GM18861 (cell line): Measurements from ENCODE around the gene CNTLN.
"Not testable (repeated sequence)": the region's sequence is repeated elsewhere in the genome, so short reads cannot be mapped to it uniquely, and the experiment has no call there.

Experiments
- ATAC-seq: cut with Tn5 transposase; IDR thresholded peaks from one replicate; pipeline ENCODE4 v1.9.1; 2021; ENCODE audit not compliant: unreplicated experiment

The CNTLN gene

GRCh38 chr9:17134396-17135294 is at the start of gene CNTLN:
TSS of gene CNTLN (plus strand) at chr9:17135040. CDS start at chr9:17135066, 26 bp downstream.
- ATAC-seq: peak; percentile 61

- no peak for ATAC-seq
These were observed 46.3 kb upstream of the CNTLN start for GRCh38 chr9:17088566-17088965.

DNA sequence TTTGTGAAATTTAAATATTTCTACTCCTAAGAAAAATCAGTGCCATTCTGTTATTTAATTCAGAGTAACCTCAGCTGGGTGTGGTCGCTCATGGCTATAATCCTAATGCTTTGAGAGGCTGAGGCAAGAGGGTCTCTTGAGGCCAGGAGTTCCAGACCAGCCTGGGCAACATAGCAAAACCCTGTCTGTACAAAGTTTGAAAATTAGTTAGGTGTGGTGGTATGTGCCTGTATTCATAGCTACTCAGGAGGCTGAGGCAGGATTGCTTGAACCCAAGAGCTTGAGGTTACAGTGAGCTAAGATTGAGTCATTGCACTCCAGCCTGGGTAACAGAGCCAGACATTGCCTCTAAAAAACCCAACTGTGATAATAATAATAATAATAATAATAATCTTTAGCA is 44.8 kb upstream of the CNTLN start:
- no peak for ATAC-seq

DNA sequence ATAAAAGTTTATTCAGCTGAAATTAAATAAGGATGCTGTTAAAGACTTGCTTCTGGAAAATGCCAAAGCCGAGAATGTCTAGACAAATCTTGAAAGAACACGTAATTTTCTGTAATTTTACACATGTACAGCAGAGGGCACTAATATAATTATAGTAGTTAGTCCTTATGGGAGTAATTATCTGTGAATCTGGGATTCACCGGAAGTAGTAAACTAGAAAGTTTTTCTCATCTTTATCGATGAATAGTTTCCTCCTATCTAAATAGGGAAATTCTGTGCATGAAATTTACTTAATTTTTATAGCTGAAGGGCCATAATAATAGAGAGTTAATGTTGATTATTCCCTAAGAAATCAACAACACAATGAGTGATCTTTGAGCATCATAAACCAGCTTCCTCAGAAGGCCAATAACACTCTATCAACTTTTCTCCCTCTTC is 18.4 kb upstream of the CNTLN start:
- no peak for ATAC-seq

DNA sequence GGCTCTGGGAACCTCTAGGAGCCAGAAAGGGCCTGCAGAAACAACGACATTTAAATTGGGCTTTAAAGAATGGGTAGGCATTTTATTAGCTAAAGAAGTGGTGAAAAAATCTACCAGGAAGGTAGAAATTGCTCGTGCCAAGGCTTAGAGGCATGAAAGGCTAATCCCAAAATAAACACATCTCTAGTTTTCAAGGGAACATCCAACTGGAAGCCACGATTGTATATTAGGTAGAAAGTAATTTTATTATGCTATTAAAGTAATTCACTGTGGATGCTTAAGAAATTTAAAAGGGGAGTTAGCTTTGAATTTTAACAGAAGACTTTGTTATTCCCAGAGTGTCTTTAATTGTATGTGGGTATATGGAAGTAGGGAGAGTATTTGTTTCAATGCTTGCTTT is 17.5 kb upstream of the CNTLN start:
- no peak for ATAC-seq

DNA sequence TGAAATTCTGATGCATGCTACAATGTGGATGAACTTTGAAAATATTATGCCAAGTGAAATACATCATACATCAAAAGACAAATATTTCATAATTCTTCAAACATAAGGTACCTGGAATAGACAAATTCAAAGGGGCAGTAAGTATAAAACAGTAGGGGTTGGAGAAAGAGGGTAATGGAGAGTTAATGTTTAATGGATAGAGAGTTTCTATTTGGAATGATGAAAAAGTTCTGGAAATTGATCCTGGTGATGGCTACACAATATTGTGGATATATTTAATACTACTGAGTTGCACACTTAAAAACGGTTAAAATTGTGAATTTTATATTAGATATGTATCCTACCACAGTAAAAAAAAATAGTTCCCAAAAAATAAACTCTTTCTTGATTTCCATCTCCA is 14.6 kb upstream of the CNTLN start:
- ATAC-seq: no peak

DNA sequence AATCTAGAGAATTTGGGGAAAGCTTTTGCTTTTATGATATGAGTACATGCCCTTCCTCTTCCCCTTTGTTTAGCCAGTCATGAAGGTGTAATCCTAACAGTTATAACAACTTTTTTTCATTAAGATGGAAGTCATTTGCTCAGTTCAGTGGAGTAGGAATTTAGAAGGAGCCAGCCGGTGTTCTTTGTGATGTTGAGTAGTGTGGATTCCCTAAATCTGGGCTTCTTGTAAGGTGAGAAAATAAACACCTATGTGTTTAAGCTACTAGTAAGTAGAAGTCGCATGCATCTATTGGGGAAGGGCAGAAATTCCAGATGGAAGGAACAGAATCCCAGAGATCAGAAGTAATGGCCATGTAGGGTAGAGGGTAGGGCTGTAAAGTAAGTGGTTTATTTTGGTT is 13.6 kb upstream of the CNTLN start:
- no peak for ATAC-seq

- no peak for ATAC-seq
These were observed 4.5 kb upstream of the CNTLN start for GRCh38 chr9:17130291-17130690.

DNA sequence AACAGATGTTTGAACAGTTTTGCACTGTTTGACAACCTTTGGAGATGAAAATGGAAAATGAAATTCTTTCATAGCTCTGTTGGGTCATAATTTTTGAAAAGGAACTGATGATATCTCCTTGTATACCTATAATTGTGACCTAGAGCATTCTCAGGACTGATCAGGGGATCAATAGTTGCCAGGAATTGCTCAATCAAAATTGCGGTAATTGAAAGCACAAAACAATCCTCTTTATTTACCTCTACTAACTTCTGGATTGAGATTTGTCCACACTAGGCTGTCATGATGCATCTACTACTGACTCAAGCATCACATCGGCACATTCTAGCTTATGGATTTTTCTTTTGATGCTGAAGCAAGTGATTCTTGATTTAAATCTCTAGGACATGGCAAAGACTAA is 4.1 kb upstream of the CNTLN start:
- ATAC-seq: no peak

GRCh38 chr9:17131494-17131893 is 3.3 kb upstream of the CNTLN start:
- no peak for ATAC-seq

DNA sequence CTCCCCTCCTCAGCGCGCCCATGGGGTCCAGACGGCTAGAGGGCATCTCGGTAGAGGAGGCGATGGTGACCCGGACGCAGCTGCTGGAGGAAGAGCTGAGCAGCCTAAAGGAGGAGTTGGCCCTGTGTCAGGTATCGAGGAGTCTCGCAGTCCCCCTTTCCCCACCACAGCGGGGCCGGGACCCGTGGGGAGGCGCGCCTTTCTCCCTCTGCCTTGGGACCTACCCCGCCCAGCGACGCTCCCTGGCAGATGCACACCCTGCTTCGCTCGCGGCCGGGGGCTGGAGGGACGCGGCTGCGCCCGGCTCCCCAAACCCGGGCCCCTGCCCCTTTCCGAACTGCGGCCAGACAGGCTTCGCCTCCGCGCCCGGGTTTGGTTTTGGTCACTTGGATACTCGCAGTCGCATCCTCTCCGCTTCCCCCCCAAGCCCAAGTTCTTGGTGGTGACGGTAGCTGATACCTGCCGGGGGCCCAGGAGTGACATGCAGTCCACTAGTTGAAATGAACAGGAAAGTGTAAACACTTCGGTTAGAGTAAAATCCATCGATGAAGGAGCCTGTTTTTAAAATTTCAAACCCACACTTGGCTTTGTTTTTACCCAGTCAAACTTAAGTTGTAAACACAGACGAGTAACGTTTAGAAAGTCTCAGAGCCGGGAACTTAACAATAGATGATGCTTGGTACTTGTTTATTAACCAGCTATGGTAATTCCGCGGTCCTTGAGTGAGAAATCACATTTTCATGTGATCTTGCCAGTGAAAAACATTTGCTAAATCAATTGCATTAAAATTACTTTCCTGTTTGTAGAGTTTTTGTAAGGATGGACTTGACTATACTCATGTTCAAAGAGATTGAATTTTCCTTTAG is 688 bp downstream of the CNTLN start:
- peak; percentile 35 for ATAC-seq

DNA sequence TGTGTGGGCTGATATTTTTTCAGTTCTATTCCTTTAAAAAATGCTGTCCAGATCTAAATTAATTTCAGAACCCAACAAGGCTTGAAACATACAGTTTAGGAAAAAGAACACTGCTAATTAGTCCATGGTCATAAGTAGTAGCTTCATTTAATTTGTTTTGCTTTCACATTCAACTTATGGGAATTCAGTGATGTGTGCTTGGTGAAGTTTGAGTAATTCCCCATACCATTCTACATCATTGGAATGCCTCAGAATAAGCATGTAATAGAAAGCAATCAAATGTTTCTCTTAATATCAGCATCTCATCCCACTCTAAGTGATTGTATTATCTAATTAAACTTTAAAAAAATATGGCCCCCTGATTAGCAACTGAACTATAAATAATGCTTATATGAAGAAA is 2.7 kb downstream of the CNTLN start:
- ATAC-seq: no peak

DNA sequence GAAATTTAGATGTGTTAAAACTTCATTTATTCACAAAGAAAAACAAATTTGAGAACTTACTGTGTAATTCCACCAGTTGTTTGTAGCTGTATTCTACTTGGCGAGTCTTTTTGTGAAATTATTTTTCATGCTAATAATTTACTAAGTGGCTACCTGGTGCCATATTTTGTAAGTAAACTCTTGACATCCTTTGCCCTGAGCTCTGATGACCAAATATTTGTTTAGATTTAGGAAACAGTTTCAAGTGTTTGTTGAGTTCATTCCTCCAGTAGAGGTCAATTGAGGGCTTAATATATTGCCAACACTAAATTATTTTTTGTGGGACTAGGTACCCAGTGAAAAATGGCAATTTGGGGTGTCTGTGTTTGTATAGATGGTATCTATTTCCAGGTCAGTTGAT is 3.7 kb downstream of the CNTLN start:
- no peak for ATAC-seq

GRCh38 chr9:17140418-17140817 is 5.6 kb downstream of the CNTLN start:
- no peak for ATAC-seq

GRCh38 chr9:17148324-17148723 is 13.5 kb downstream of the CNTLN start:
- no peak for ATAC-seq

GRCh38 chr9:17159469-17159868 is 24.6 kb downstream of the CNTLN start:
- ATAC-seq: no peak

DNA sequence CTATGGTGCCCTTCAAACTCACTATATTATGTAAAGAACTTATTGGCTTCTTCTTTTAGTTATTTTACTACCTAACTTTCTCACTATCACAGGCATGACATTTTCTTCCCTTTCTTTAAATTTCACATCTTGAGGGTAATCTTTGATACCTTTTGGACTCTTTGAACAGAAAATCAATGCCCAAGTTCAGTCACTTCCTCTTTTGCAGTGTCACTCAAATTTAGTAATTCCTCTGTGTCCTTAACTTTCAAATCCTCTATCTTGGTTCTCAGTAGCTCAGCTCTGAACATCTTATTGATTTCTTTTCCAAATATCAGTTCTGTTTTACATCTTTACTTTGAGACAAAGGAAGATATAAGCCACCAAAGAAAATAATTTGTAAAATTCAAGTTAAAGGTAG is 25.5 kb downstream of the CNTLN start:
- no peak for ATAC-seq

DNA sequence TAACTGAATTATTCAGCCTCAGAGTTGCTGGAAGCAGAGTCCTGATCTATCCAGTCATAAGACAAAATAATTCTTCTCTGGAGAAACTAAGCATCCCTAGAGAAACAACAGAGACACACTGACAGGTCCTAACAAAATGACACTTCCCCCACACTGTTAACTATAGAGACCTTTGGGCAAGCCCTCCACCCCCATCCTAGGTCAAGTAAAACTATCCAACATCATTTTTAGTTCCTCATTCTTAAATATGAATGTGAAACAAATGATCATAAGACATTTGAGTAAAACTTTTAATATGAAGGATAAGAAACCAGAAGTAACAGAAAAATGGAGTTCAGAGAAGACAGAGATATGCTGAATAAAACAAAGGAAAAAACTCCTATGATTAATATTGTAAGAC is 30.9 kb downstream of the CNTLN start:
- ATAC-seq: no peak

DNA sequence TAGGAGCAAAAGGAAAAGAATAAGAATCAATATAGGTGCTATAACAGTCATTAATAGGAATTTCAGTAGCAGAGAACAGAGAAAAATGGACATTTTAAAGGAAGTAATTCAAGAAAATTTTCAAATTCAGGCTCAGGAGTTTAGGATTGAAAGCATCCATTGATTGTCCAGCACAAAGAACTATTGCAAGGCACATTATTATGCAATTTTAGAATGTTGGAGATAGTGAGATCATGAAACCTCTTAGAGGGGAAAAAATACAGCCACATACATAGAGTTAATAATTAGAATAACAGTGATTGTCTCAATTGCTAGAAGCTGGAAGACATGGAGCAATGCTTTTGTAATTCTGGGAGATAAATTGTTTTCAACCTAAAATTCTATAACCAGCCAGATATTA is 31.5 kb downstream of the CNTLN start:
- ATAC-seq: no peak

DNA sequence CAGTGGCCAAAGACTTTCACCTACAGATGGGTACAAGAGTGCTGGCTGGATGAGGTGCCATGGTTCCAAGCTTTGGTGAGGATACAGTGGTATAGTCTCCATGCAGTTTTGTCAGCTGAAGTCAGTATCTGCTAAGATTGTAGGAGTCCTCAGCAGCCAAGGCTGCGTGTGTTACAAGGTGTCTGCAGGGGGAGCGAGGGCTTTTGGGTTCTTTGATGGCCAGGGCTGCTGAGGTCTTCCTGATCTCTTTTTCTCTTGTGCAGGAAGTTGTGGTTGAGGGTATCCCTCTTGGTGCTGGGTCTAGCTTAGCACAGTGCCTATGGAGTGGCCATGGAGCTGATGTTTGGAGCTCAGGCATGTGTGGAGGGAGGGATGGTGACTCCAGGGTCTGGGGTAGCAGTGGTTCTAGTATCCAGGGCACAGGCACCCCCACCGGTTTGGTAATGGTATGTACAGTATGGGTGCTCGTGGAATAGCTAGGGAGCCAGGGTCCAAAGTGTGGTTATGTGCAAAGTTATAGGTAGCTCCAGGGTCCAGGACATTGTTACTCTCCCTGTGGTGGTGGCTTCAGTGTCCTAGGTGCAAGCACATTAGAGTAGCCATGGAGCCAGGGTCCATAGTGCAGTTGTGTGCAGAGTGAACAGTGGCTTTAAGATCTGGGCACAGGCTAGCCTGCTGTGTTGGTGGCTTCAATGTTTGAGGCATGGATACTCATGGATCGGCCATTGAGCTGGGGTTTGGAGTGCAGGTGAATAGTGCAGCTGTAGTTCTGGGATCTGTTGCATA is 36.7 kb downstream of the CNTLN start:
- no peak for ATAC-seq

- ATAC-seq: not testable (repeated sequence)
These were observed 42.7 kb downstream of the CNTLN start for GRCh38 chr9:17177496-17177895.
